Vagina (tissue), 2 donors: ENCODE measurements around the gene SRSF12.

Source experiments
- CTCF ChIP-seq, 3 experiments: fragments of 450-650 bp in 2 of 3; fragments of 200-600 bp in 1 of 3; sonication (generic) in 1 of 3; IDR thresholded peaks; one replicate each; pipeline ENCODE4 v1.5.1; 2017 to 2019; ENCODE audit warnings: antibody characterized with exemption in 3 of 3, mild to moderate bottlenecking in 2 of 3, moderate library complexity in 2 of 3
- POLR2A ChIP-seq, 2 donors: fragments of 450-650 bp; IDR thresholded peaks; one replicate each; pipeline ENCODE4 v1.6.1; 2017; ENCODE audit warnings: antibody characterized with exemption in 2 of 2, mild to moderate bottlenecking in 2 of 2, moderate library complexity in 2 of 2

GRCh38 chr6:89154131-89154530 is 36.3 kb upstream of the SRSF12 start:
- TF ChIP-seq CTCF (IDR thresholded peaks at IDR 0.05) (no peak), POLR2A (IDR thresholded peaks at IDR 0.05) (no peak)
